ENCODE results near the gene TUBGCP2.
A peak's percentile ranks its signal among the peaks of the same experiment; 100 is the strongest.

TUBGCP2 gene

GRCh38 chr10:133309100-133309719, 538 bp upstream of the TUBGCP2 start:
- DNase-seq (ENCODE audit: low read depth, low spot score): no peak
- ChIA-PET POLR2A (no interaction called here), CTCF (interaction anchor here (2.0 to 2.2 kb wide), 2 partner anchors 10 to 20 kb away, joined by 9 to 10 read pairs; no protein-coding TSS in a partner anchor)
- no peak for TF ChIP-seq CTCF (IDR thresholded peaks at IDR 0.05; ENCODE audit: insufficient read depth, low read length, missing control alignments)
- H3K4me3 ChIP-seq (ENCODE audit: low read depth, low read length): peak overlapping the region; percentile 66

GRCh38 chr10:133307776-133308420, 774 bp downstream of the TUBGCP2 start:
- no peak for DNase-seq (ENCODE audit: low read depth, low spot score)
- POLR2A ChIA-PET: interaction anchor here (1.2 kb wide), 1 partner anchor 164 kb away, joined by 4 read pairs; no protein-coding TSS in a partner anchor

GRCh38 chr10:133306941-133307379, 1.7 kb downstream of the TUBGCP2 start:
- peak overlapping the region; percentile 15 for H3K4me3 ChIP-seq (ENCODE audit: low read depth, low read length)

More at GRCh38 chr10:133307776-133308420, 774 bp downstream of the TUBGCP2 start:
- H3K4me3 ChIP-seq (ENCODE audit: low read depth, low read length): peak overlapping the region; percentile 66
- TF ChIP-seq CTCF (IDR thresholded peaks at IDR 0.05; ENCODE audit: insufficient read depth, low read length, missing control alignments): peak; percentile 73
- CTCF ChIA-PET: interaction anchor here (0.8 to 2.7 kb wide), 17 partner anchors 8 to 307 kb away, joined by 3 to 22 read pairs (median 4); no protein-coding TSS in a partner anchor

GRCh38 chr10:133306097-133306476, 2.6 kb downstream of the TUBGCP2 start:
- H3K4me3 ChIP-seq (ENCODE audit: low read depth, low read length): no peak overlapping the region
- no peak for TF ChIP-seq CTCF (IDR thresholded peaks at IDR 0.05; ENCODE audit: insufficient read depth, low read length, missing control alignments)
- CTCF ChIA-PET: interaction anchor here (2.2 to 2.7 kb wide), 2 partner anchors 23 to 39 kb away, joined by 5 to 22 read pairs; no protein-coding TSS in a partner anchor
- no peak for DNase-seq (ENCODE audit: low read depth, low spot score)
- POLR2A ChIA-PET: no interaction called here

More at GRCh38 chr10:133306941-133307379, 1.7 kb downstream of the TUBGCP2 start:
- DNase-seq (ENCODE audit: low read depth, low spot score): no peak
- ChIA-PET POLR2A (no interaction called here), CTCF (interaction anchor here (0.8 to 2.7 kb wide), 14 partner anchors 7 to 301 kb away, joined by 3 to 22 read pairs (median 4); no protein-coding TSS in a partner anchor)
- TF ChIP-seq CTCF (IDR thresholded peaks at IDR 0.05; ENCODE audit: insufficient read depth, low read length, missing control alignments): no peak

- DNase-seq (ENCODE audit: low read depth, low spot score): no peak
- CTCF ChIA-PET: interaction anchor here (1.3 kb wide), 1 partner anchor 26 kb away, joined by 4 read pairs; no protein-coding TSS in a partner anchor
- POLR2A ChIA-PET: no interaction called here
- no peak overlapping the region for H3K4me3 ChIP-seq (ENCODE audit: low read depth, low read length)
- no peak for TF ChIP-seq CTCF (IDR thresholded peaks at IDR 0.05; ENCODE audit: insufficient read depth, low read length, missing control alignments)
These were observed 5.5 kb downstream of the TUBGCP2 start for GRCh38 chr10:133303206-133303605.

GRCh38 chr10:133302230-133302629, 6.4 kb downstream of the TUBGCP2 start:
- no peak overlapping the region for H3K4me3 ChIP-seq (ENCODE audit: low read depth, low read length)
- ChIA-PET POLR2A (no interaction called here), CTCF (interaction anchor here (0.6 kb wide), 1 partner anchor 92 kb away, joined by 3 read pairs; no protein-coding TSS in a partner anchor)
- DNase-seq (ENCODE audit: low read depth, low spot score): no peak
- no peak for TF ChIP-seq CTCF (IDR thresholded peaks at IDR 0.05; ENCODE audit: insufficient read depth, low read length, missing control alignments)

Measured in AG04449 (cell line).